ENCODE results near the gene TDP1.
"Not testable (repeated sequence)": the region's sequence is repeated elsewhere in the genome, so short reads cannot be mapped to it uniquely, and the experiment has no call there.

GRCh38 chr14:90089486-90089885 is 133.8 kb downstream of the TDP1 start:
- not testable (repeated sequence) for TF ChIP-seq ZFP3 (CRISPR knock-in tag; IDR thresholded peaks at IDR 0.05); CSRNP3 (CRISPR knock-in tag; IDR thresholded peaks at IDR 0.05); SNAI2 (CRISPR knock-in tag; IDR thresholded peaks at IDR 0.05); GLIS3 (CRISPR knock-in tag; IDR thresholded peaks at IDR 0.05); PPARA (CRISPR knock-in tag; IDR thresholded peaks at IDR 0.05; ENCODE audit: borderline replicate concordance); OSR1 (CRISPR knock-in tag; IDR thresholded peaks at IDR 0.05); TOX (CRISPR knock-in tag; IDR thresholded peaks at IDR 0.05; ENCODE audit: borderline replicate concordance)
